Activated naive CD8-positive, alpha-beta T cell treated with anti-CD3 and anti-CD28 coated beads, Interleukin-2, amount 50 U/mL, for 16 hours (primary cell): ENCODE results near the gene PMFBP1.

Source experiments
- DNase-seq: peaks from one replicate; pipeline ENCODE4 v3.0.0-alpha.2; 2020; ENCODE audit warnings: low read depth, low spot score

PMFBP1 gene

GRCh38 chr16:72187551-72187950 is 15.6 kb upstream of the PMFBP1 start:
- DNase-seq, result no peak

- DNase-seq, result no peak
Observed at GRCh38 chr16:72182976-72183375, 11.0 kb upstream of the PMFBP1 start.

- DNase-seq, result no peak
Observed at GRCh38 chr16:72179204-72179970, 7.4 kb upstream of the PMFBP1 start.

- DNase-seq, result no peak
Observed at GRCh38 chr16:72174726-72175125, 2.8 kb upstream of the PMFBP1 start.

- no peak for DNase-seq
Observed at GRCh38 chr16:72173997-72174396, 2.0 kb upstream of the PMFBP1 start.

- no peak for DNase-seq
Observed at GRCh38 chr16:72171236-72171635, 719 bp downstream of the PMFBP1 start.

GRCh38 chr16:72169708-72170107 is 2.2 kb downstream of the PMFBP1 start:
- DNase-seq, result no peak

GRCh38 chr16:72168365-72168764 is 3.6 kb downstream of the PMFBP1 start:
- DNase-seq, result no peak

GRCh38 chr16:72166954-72167561 is 4.9 kb downstream of the PMFBP1 start:
- no peak for DNase-seq

GRCh38 chr16:72166151-72166550 is 5.8 kb downstream of the PMFBP1 start:
- no peak for DNase-seq

GRCh38 chr16:72164691-72165090 is 7.3 kb downstream of the PMFBP1 start:
- DNase-seq, result no peak

GRCh38 chr16:72162105-72162692 is 9.8 kb downstream of the PMFBP1 start:
- DNase-seq, result no peak

GRCh38 chr16:72159801-72160200 is 12.2 kb downstream of the PMFBP1 start:
- no peak for DNase-seq

GRCh38 chr16:72159386-72159785 is 12.6 kb downstream of the PMFBP1 start:
- DNase-seq, result no peak

- DNase-seq, result no peak
Observed at GRCh38 chr16:72149676-72150464, 22.1 kb downstream of the PMFBP1 start.

- no peak for DNase-seq
Observed at GRCh38 chr16:72142476-72142875, 29.5 kb downstream of the PMFBP1 start.

GRCh38 chr16:72139908-72140307 is 32.0 kb downstream of the PMFBP1 start:
- DNase-seq, result no peak

- DNase-seq, result no peak
Observed at GRCh38 chr16:72138064-72138572, 33.8 kb downstream of the PMFBP1 start.

GRCh38 chr16:72137380-72138063 is 34.4 kb downstream of the PMFBP1 start:
- DNase-seq, result no peak

- no peak for DNase-seq
Observed at GRCh38 chr16:72134507-72134906, 37.4 kb downstream of the PMFBP1 start.

GRCh38 chr16:72132726-72133125 is 39.2 kb downstream of the PMFBP1 start:
- DNase-seq, result no peak
